Inflammatory macrophage (primary cell): Measurements from ENCODE around the gene SETX.

Experiments
- DNase-seq, 2 donors: peaks; one replicate each; pipeline ENCODE4 v3.0.0-alpha.2; 2020 to 2022

The SETX gene

DNA sequence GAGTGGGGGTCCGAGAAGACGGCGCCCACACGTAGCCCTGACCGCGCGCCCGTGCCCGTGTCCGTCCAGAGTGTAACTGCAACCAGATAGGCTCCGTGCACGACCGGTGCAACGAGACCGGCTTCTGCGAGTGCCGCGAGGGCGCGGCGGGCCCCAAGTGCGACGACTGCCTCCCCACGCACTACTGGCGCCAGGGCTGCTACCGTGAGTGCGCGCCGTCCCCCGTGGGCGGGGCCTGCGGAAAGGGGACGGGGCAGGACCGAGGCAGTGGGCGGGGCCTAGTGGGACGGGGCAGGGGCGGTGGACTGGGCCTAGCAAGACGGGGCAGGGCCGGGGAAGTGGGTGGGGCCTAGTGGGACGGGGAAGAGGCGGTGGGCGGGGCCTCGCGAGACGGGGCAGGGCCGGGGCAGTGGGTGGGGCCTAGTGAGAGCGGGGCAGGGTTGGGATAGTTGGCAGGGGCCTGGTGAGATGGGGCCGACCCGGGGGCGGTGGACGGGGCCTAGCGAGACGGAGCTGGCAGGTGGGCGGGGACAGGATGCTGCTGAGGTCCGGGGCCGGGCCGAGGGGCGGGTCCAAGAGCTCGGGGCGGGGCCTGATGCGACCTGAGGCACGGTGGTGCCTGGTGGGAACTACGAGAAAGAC, 113.8 kb downstream of the SETX start:
- peak; percentile 92 to 94 for DNase-seq

DNA sequence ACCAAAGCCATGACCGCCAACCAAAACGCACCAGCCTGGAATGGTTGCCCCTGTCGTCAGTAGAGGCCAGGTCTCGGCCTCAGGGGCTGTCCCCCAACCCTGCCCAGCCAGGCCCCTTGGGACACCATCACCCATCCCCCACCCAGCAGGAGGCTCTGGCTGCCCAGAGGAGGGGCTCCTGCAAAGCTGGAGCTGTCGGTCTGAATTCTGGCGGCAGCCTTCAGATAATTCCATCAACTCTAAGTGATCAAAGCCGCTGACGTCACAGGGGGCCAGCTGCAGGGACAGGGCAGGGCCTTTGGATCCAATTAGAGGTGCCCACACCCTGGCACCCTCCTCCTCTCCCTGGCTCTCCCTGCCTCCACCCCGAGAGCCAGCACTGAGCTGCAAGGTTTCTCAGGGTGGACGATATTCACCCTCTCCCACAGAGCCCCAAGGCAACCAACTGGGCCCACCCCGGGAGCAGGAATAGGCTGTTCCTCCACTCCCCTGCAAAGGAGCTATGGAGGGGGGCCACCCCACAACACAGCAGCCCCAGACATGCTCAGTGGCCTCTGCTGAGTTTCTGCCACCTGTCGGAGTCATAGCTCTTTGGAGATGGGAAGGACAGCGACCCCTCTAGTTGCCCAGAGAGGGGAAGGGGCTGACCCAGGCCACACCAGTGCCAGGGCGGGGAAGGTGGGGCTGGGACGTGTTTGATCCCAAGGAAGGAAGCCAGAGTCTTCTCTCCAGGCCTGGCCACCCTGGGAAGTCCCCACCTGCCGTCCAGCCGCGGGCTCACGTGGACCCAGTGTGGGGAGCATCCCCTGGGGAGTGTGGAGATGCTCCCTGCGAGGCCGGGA, 114.6 kb downstream of the SETX start:
- DNase-seq, result no peak

DNA sequence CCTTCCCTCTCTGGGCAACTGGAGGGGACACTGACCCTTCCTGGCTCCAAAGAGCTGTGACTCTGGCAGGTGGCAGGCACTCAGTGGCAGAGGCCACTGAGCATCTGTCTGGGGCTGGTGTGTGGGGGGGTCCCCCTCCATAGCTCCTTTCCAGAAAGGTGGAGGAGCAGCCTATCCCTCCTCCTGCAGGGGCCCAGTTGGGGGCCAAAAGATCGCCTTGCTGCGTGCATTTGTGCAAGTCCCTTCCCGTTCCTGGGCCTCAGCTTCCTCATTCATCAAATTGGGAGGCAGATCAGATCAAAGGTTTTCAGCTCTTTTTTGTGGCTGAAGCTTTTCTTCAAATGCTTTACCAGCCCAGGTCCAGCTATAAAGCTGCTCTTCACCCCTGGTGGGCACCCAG, 115.3 kb downstream of the SETX start:
- no peak for DNase-seq

DNA sequence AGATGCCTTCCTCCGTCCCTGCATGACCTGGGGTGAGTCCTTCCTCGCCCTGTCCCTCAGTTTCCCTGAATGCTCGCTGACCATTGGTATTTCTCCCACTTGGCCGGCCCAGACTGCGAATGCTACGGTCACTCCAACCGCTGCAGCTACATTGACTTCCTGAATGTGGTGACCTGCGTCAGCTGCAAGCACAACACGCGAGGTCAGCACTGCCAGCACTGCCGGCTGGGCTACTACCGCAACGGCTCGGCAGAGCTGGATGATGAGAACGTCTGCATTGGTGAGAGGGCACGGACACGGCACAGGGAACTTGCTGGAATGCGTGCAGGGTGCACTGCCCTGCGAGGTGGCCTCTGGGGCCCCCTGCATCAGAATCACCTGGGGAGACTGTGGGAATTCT, 115.8 kb downstream of the SETX start:
- no peak for DNase-seq

DNA sequence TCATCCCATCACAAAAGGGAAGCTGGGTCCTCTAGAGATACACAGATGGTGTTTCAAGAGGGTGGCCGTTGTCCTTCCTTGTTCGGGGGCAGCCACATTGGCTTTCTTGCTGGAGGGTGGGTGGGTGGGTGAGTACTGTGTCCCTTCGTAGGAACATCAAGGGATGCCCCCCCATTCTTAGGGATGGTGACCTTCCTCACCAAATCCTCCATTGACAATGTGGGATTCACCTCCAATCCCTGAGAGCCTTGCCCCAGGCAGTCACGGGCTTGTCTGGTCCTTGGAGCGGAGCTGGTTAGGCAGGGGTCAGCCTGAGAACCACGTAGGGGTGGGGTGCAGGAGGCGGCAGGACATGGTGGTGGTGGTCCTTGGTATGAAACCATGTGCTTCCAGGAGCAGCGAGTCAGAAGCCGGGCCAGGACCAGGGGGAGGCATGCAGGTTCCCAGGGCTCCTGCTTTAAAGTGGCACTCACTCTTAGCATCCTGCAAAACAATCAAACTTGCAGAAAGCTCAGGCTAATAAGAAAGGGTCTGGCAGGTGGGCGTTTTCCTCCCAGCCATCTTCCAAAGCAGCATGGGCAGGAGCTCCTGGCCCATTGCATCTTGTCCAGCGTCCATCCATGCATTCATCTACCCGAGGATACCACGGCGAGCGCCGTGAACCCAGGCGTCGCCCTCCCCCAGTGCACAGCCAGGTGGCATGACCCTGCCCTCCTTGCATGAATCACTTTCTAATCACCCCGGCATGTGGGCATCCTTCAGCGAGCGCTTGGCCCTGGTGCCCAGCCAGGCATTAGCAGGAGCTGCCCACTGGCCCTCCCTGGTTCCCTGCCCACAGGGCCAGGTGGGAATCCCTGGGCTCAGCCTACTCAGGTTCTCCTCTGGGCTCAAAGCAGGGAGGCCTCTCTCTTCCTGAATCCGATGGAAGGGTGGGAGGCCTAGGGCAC, 116.5 kb downstream of the SETX start:
- DNase-seq, result no peak

DNA sequence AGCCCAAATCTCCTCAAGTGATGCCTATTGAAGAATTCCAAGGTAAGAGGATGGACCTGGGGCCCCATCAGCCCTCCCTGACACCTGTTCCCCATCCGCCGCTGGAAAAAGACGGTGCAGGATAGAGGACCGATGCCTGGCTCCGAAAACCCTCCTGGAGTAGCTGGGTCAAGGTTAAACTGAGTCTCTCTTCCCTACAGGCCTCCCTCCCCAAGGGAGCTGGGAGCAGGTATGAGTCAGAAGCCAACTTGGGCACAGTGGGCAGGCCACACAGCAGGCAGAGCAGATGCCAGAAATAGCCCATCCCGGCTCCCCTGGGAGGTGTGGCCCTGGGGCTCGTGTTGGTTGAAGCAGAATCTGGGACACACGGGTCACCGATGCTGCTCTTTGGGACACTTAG, 117.3 kb downstream of the SETX start:
- no peak for DNase-seq

DNA sequence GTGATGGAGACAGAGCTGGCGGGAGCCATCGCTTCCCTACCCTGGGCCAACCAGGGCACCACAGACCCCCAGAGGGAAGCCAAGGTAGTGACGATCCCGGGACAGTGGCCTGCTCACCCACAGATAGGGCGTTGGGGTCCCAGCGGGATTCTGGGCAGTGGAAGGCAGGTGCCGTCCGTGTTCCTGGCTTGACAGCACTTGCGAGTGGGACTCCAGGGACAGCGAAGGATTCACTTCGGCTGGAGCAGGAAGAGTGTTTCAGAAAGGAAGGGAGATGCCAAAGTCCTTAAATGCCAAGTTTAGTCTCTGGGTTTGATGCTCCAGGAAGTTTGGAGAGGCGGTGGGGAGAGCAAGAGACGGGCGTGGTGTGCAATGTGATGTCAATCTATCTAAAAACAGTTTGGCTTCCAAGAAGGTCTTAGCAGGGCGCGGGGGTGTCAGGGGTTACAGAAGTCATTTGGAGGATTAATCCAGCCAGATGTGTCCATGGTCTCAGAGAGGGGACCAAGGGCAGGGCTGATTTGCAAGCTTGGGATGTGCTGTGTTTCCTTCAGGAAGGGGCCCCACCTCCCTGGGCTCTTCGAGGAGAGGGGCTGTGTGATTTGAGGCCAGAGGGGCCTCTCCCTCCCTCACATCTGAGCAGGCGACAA, 118.0 kb downstream of the SETX start:
- no peak for DNase-seq

DNA sequence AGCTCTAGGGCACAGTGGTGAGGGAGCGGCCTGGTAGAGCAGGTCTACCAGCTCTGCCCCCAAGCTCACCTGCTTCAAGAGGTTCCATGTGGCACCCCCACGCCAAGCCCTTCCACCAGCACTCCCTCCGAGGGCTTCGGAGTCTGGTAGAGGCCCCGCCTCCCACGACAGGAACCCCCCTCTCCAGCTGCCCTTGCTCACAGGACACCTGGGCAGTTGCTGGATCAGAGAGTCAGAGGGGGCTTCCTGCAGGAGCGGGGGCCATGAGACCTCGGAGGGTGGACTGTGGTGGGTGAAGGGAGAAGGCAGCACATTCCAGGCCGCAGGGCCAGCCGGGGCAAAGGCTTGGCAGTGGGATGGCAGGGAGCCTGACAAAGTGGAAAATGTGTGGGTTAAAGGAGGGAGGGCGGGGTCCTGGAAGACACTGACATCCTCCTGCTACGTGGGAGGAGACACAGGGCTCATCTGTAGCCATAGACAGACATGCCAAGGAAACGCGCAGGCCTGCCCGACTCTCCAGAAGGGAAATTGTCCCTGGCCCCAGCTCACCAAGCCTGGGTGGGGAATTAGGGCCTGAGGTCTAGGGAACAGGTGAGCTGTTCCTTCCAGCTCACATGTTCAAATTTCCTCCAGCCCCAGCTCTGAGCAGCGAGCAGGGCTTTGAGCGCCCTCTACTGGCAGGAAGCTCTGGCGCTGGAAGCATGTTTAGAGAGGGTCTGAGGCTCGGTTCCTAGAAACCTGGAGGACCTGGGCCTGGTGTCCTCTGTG, 118.7 kb downstream of the SETX start:
- DNase-seq, result peak; percentile 72 to 74

DNA sequence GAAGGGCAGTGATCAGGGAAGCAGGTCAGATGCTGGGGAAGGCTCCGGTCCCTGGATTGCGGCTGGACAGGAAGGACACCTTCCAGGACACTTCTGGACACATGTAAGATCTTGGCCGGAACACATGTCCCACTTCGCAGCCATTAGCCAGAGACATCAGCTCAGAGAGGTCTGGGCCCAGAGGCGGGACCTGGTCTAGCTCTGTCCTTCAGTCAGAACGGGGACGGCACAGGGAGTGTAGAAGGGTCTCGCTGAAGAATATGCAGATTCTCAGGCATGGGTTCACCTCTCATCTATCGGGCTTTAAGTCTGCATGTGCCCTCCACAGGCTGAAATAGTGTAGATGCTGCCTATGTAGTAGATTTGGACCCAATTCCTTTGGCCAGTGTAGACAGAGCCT, 119.7 kb downstream of the SETX start:
- DNase-seq, result no peak

DNA sequence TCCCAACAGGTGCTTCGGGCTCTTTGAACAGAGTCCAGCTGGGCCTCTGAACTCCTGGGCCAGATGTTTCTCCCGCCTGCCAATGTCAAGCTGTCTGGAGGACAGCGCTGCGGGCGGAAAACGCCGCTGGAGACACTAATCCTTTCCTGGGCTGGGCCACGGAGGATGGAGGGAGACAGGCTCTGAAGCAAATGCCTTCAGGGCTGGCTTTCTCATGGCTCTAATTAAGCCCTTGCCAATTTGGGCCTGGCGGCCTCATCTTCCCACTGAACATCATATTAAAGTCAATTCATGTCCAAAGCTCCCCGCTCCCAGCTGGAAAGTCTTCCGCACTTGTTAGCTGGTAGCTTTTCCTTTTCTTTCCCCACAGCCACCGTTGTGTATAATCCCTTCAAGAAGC, 120.3 kb downstream of the SETX start:
- no peak for DNase-seq

DNA sequence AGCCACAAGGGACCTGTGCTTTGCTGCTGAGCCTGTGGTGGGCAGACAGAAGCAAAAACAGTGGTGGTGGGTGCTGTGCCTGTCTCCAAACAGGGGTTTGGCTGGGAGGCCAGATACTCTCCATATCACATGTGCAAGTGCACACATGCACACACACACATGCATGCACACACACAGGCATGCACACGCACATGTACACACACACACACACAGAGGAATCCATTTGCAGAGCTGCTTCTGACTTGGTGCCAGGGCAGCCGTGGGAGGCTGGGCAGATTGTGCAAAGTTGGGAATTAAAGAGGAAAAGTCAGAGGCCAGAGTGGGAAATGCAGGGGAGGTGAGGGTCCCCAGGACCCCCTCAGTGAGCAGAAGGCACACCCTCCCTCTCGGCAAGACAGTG, 121.6 kb downstream of the SETX start:
- DNase-seq, result no peak

DNA sequence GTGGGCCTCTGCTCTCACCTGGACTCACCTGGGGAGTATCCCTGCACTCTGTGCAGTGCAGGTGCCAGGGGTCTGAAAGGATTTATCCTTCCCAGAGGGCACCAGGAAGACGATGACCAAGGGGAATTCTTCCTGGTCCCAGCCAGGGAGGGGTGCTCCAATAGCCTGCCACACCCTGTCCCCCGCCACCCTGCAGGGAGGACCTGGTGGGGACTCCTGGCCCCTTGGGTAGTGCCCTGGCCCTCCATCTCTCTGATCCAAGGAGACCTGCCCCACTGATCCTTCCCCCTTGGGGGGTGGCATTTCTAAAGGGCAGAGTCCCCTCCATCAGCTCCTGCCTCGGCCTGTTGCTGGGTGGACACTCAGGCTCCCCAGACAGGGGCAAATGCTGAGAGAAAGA, 122.3 kb downstream of the SETX start:
- DNase-seq, result no peak

DNA sequence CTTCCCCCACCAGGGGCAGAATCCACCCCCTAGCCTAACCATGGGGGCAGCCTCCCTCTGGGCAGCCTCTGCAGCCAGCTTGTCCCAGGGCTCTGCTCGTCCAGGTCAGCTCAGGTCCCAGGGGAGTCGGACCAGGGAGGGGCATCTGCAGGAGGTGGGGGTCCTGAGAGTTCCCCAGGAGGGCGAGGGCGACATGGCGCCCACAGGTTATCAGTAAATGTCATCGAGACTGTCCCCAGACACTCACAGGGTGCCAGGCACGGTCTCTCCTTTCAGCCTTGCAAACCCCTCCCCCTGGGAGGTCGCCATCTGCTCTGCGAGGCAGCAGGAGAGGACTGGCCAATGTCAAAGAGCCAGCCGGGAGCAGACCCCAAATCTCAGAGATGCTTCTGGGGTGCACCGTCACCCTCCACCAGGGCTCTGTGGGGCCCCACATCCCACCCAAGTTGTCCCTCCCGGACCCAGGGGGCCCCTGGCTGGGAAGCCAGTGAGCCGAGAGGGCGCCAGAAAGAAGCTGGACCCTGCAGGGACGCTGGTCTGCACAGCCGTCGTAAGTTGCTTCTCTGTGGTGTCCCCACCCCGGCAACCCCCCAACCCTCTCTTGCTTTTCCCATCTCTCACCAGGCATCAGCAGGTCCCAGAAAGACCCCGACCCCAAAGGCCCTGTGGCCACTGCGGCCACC, 123.6 kb downstream of the SETX start:
- DNase-seq, result no peak

DNA sequence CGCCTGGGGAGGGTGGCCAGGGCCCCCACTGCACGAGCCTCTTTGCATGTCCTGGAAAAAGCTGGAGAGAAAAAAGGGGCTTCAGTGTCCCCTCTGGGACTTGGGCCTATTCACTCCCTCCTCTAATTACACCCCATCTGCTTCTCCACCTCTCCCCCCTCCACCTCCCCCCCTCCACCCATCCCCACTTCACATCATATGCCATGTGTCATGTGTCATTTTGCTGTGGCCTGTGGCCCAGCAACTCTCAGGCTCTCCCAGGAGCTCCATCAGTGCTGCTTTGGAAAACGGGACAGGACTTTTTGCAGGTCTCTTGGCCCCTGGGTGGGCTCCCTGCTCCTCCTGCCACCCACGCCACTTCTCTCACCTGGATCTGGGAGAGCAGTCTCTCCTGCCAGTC, 124.2 kb downstream of the SETX start:
- no peak for DNase-seq

DNA sequence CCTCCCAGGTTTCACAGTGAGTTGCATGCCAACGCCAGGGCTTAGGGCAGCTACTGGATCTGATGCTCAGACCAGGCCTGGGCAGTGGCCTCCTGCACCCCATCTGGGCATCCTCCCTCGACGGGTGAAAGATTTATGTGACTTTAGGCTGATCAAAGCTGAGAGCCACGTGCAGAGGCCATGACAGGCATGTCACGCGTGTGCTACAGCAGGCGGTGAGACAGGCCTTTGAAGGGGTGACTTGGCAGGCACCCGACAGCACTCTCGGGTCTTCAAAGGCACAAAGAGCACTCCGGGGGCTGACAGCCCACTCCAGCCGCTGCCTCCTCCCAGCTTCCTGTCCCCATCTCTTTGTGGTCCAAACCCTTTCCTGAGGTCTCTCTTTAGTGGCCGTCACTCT, 126.7 kb downstream of the SETX start:
- no peak for DNase-seq

DNA sequence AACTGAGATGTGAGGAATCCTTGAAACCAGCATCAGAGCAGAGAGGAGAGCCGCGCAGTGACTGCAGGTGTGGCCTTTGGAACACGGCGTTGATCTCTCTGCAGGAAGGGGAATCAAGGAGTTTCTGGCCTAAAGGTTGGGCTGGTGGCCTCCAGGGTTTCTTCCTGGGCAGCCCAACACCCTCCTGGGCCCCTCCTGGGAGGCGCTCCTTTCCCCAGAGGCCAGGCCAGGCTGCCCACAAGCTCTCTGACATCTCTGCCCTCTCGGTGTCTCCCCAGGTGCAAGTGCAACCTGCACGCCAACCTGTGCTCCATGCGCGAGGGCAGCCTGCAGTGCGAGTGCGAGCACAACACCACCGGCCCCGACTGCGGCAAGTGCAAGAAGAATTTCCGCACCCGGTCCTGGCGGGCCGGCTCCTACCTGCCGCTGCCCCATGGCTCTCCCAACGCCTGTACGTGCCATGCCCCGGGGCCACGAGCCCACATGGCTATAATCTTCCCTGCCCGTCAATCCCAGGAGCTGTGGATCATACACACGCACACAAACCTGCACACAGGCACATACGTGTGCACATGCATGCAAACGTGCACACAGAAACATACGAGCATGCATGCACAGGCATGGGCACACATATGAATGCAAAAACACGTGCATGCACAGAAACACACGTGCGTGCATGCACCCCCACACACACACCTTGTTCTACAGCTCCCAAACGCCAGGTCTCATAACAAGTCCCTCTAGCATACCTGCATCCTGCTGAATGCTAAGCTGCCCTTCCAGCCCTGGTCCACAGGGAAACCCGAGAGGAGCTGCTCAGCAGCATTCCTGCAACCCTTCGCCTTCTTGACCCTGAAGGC, 128.0 kb downstream of the SETX start:
- DNase-seq, result no peak

DNA sequence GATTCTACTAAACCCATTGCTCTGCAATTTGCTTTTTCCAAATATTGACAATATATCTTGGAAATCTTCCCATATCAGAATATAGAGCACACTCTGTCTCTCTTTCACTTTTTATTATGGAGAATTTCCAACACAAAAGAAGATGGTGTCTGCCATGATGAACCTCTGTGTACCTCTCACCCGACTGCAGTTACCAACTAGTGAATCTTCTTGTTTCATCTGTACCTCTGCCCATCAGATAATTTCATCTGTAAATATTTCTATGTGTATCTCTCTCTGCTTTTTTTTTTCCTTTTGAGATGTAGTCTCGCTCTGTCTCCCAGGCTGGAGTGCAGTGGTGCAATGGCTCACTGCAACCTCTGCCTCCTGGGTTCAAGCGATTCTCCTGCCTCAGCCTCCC, 130.1 kb downstream of the SETX start:
- DNase-seq, result no peak

DNA sequence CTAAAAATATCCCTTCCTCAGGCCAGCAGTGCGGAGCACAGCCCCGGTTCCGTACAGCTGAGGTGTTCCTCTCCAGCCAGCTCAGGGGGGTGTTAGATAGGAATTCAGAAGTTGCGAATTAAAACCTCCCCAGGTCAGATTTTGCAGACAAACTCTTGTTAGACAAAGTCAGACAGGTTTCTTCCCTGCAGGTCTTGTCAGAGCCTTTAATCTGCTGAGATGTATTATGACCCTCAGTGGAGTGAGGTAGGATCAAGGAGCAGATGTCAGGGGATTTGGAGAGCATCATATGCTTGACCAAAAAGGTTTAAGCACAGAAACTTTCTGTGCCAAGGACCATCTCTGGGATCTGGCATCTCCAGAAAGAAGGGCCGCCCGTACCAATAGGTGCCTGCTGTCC, 132.8 kb downstream of the SETX start:
- DNase-seq, result no peak

DNA sequence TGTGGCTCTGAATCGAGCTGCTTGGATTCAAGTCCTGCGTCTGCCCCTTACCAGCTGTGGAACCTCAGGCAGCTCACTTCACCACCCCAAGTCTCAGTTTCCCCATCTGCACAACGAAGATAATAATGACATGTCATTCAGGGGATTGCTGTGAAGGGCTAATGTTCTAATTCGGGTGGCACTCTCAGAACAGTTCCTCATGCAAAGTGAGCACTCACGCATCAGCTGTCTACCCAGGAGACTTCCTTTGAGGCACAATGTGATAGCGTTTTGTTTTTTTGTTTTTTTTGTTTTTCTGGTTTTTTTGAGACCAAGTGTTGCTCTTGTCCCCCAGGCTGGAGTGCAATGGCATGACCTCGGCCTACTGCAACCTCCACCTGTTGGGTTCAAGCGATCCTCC, 136.6 kb downstream of the SETX start:
- peak; percentile 20 to 46 for DNase-seq

DNA sequence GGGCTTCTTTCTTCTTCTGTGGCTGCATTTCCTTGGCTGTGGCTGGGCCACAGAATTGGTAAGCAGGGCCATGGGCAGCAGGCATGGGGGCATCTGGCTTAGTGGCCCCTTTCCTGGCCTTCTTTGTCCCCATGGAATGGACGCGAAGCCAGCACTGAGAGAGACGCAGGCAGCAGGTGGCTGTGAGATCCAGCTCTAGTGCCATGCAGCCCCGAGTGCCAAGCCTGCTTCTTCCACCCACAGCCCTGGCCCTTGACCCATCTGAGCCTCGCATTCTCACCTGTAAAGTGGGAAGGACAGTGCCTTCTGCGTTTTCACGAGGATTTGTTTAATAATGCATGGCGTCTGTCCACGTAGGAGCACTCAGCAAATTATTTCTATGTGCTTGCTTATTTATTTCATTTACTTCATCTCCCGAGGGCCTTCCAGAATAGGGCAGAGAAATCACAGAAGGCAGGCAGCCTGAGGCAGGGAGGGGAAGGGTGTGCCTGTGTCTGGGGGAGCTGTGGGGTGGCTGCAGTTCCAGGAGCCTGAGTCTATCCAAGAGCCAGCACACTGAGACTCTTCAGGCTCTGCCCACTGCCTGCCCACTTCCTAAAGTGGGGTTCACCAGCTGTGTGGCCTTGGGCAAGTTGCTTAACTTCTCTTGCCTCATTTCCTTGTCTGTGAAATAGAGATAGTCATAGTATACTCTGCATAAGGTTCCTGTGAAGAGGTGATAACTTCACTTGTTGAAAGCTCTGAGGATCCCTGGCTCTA, 137.7 kb downstream of the SETX start:
- peak; percentile 92 to 94 for DNase-seq
